ENCODE measurements around the gene ACSL6. TPM values are rescaled to one million over a fixed set of nuclear protein-coding genes. Genes with fewer than 3 reads are reported as not detected.

The ACSL6 gene
- total RNA-seq, 1 donor from 2014 or later = 0.98 TPM

GRCh38 chr5:131996210-131997025, 15.0 kb downstream of the ACSL6 start:
- no peak overlapping the region for H3K27ac ChIP-seq
- H3K4me1 ChIP-seq = peaks cover 8% of the 10 kb centered on the region
- H3K27me3 ChIP-seq = no peaks in the 10 kb centered on the region
- DNase-seq (peak; percentile 32), ATAC-seq (no peak)
- no peaks in the 10 kb centered on the region for H3K36me3 ChIP-seq
- H3K4me3 ChIP-seq = no peak overlapping the region
- intact Hi-C loops (cut with DNase I) = no loop called here
- TF ChIP-seq CTCF (IDR thresholded peaks at IDR 0.05) = no peak
- H3K9me3 ChIP-seq = no peaks in the 10 kb centered on the region

- no peak overlapping the region for H3K27ac ChIP-seq
- ATAC-seq = no peak
- TF ChIP-seq CTCF (IDR thresholded peaks at IDR 0.05) = no peak
Observed at GRCh38 chr5:131994533-131995226, 16.8 kb downstream of the ACSL6 start.

GRCh38 chr5:131994090-131994489, 17.4 kb downstream of the ACSL6 start:
- intact Hi-C loops (cut with DNase I) = no loop called here

More at GRCh38 chr5:131994533-131995226, 16.8 kb downstream of the ACSL6 start:
- peak; percentile 25 for DNase-seq
- intact Hi-C loops (cut with DNase I) = no loop called here
- no peaks in the 10 kb centered on the region for H3K36me3 ChIP-seq
- no peak overlapping the region for H3K4me3 ChIP-seq
- peaks cover 8% of the 10 kb centered on the region for H3K4me1 ChIP-seq
- H3K27me3 ChIP-seq = no peaks in the 10 kb centered on the region
- no peaks in the 10 kb centered on the region for H3K9me3 ChIP-seq

GRCh38 chr5:131993676-131994075, 17.8 kb downstream of the ACSL6 start:
- no peaks in the 10 kb centered on the region for H3K27me3 ChIP-seq
- H3K27ac ChIP-seq = no peak overlapping the region
- no peaks in the 10 kb centered on the region for H3K36me3 ChIP-seq
- intact Hi-C loops (cut with DNase I) = no loop called here
- ATAC-seq (no peak), DNase-seq (peak; percentile 34)
- TF ChIP-seq CTCF (IDR thresholded peaks at IDR 0.05) = no peak
- H3K9me3 ChIP-seq = no peaks in the 10 kb centered on the region
- H3K4me3 ChIP-seq = no peak overlapping the region
- peaks cover 8% of the 10 kb centered on the region for H3K4me1 ChIP-seq

More at GRCh38 chr5:131994090-131994489, 17.4 kb downstream of the ACSL6 start:
- ATAC-seq = no peak
- H3K4me1 ChIP-seq = peaks cover 8% of the 10 kb centered on the region
- no peaks in the 10 kb centered on the region for H3K36me3 ChIP-seq
- H3K9me3 ChIP-seq = no peaks in the 10 kb centered on the region
- H3K27me3 ChIP-seq = no peaks in the 10 kb centered on the region
- no peak for TF ChIP-seq CTCF (IDR thresholded peaks at IDR 0.05)
- DNase-seq = peak; percentile 42
- H3K27ac ChIP-seq = no peak overlapping the region
- H3K4me3 ChIP-seq = no peak overlapping the region

GRCh38 chr5:131992370-131992769, 19.1 kb downstream of the ACSL6 start:
- peak; percentile 44 for DNase-seq
- intact Hi-C loops (cut with DNase I) = no loop called here
- TF ChIP-seq CTCF (IDR thresholded peaks at IDR 0.05) = no peak

More at GRCh38 chr5:131992370-131992769, 19.1 kb downstream of the ACSL6 start:
- Histone ChIP-seq H3K36me3 (no peaks in the 10 kb centered on the region), H3K4me1 (peaks cover 6% of the 10 kb centered on the region), H3K4me3 (no peak overlapping the region), H3K9me3 (no peaks in the 10 kb centered on the region), H3K27ac (no peak overlapping the region), H3K27me3 (no peaks in the 10 kb centered on the region)
- no peak for ATAC-seq
